Psoas muscle (tissue), 8 donors: ENCODE data around the gene JAG1. TPM values are rescaled to one million over a fixed set of nuclear protein-coding genes. Genes with fewer than 3 reads are reported as not detected.

Experiments
- ATAC-seq, 4 donors: fragments of 200-7000 bp; cut with Tn5 transposase; one replicate each; pipeline ENCODE4 v1.9.1; 2020; ENCODE audit warnings: moderate library complexity in 3 of 4, mild to moderate bottlenecking in 2 of 4
- DNase-seq, 2 donors: peaks; one replicate each; pipeline ENCODE4 v3.0.0-alpha.2; 2020
- H3K27ac ChIP-seq: fragments of 200-600 bp; one replicate; pipeline ENCODE4 v1.8.0; 2022
- H3K27me3 ChIP-seq, 3 donors: fragments of 200-600 bp in 1 of 3; one replicate each; pipeline versions ENCODE4 v1.6.1 to v1.8.0; 2013 to 2022; ENCODE audit warnings: low read length in 2 of 3, mild to moderate bottlenecking in 2 of 3, moderate library complexity in 1 of 3; ENCODE audit not compliant: insufficient read depth in 3 of 3
- H3K36me3 ChIP-seq, 2 donors: fragments of 200-600 bp in 1 of 2; one replicate each; pipeline versions ENCODE4 v1.6.1 to v1.8.0; 2013 to 2022; ENCODE audit warnings: low read depth in 1 of 2, mild to moderate bottlenecking in 1 of 2, moderate library complexity in 1 of 2; ENCODE audit not compliant: insufficient read depth in 1 of 2
- H3K4me1 ChIP-seq: fragments of 200-600 bp; one replicate; pipeline ENCODE4 v1.8.0; 2022
- H3K4me3 ChIP-seq: fragments of 200-600 bp; one replicate; pipeline ENCODE4 v1.8.0; 2022; ENCODE audit warnings: mild to moderate bottlenecking
- H3K9me3 ChIP-seq: fragments of 200-600 bp; one replicate; pipeline ENCODE4 v1.8.0; 2022
- WGBS, 3 donors: extraction: QIAGEN DNeasy Blood & Tissue Kit; methylation state at CpG; one replicate each; pipeline versions ENCODE4 v1.1.6 to v1.1.7; 2013; 5-methylcytosine and 5-hydroxymethylcytosine counted together
- intact Hi-C, 2 donors: fragments of 100-400 bp; cut with DNase I; formaldehyde crosslinking; loops; one replicate each; pipeline versions ENCODE4 v1.11.0 to v1.14.2; 2022
- polyA plus RNA-seq, 3 donors: library from polyadenylated mRNA; stranded (reverse); fragments of 200-250 nt; gene quantifications; one replicate each; pipeline ENCODE4 v1.2.3, GENCODE V29; 2013
- total RNA-seq, 4 donors: library from RNA; stranded (reverse); fragmentation: NEBNext Ultra II Directional in 2 of 4; extraction: Animal tissue kit (Norgen Biotek cat#: 25700) in 2 of 4; gene quantifications; one replicate each; pipeline versions ENCODE4 v1.2.1 to v1.2.4, GENCODE V29; 2021 to 2023
- TF ChIP-seq, protein P1 (sequence below): fragments of 200-600 bp; IDR thresholded peaks from one replicate; pipeline ENCODE4 v1.8.0; 2022; ENCODE audit warnings: antibody characterized with exemption
- donor health status: healthy with polysubstance abuse.
- donor health status: DM: no; HTN: no; CAD: no; lungs with moderate emphysema.
- donor health status: Bipolar disorder and iron deficiency.
- donor health status: healthy.
- donor health status: DM: yes; HTN: yes; CAD: no.
- donor health status: DM: no; HTN: no; CAD: no.
- donor health status: DM: no; HTN: no; CAD: no.
- donor health status: DM: yes; HTN: yes; CAD: no.

The JAG1 gene
- total and polyA plus RNA-seq, 7 donors: 5.4 to 35.4 (median 10.4) TPM

DNA sequence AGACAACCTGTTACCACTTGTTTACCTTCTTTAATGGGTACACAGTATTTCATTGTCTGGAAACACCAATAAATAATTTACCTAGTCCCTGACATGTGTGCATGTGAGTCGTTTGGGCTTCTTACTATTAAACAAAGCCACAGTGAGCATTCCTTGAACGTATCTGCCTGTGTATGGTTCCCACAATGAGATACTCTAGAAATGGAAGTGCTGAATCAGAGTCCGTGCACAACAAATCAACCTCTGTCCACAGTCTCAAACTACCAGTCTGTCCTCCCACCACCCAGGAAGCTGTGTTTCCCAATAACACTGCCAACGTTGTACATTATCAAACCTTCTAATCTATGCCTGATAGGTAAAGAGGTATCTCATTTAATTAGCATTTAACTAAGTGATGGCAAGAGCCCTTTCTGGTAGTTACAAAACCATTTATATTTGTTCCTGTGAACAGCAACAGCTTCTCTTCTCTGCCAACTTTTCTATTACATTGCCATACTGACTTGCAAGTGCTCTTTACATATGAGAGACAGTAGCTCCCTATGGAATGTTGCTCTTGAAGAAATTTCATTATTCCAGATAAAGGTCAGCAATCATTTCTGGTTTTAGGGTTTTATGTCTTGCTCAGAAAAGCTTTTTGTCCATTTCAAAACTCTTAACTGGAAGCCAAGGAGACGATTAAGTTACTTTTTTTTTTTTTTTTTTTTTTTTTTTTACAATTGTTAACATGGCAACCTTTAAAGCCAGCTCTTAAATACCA is 14.7 kb downstream of the JAG1 start:
- DNase-seq: no peak
- Histone ChIP-seq H3K36me3 (peaks cover 0 to 77% of the 10 kb centered on the region in 2 donors), H3K27me3 (no peaks in the 10 kb centered on the region), H3K9me3 (no peaks in the 10 kb centered on the region), H3K4me1 (peaks cover 59% of the 10 kb centered on the region), H3K27ac (peak overlapping the region; percentile 79), H3K4me3 (no peak overlapping the region)
- TF ChIP-seq, protein P1, sequence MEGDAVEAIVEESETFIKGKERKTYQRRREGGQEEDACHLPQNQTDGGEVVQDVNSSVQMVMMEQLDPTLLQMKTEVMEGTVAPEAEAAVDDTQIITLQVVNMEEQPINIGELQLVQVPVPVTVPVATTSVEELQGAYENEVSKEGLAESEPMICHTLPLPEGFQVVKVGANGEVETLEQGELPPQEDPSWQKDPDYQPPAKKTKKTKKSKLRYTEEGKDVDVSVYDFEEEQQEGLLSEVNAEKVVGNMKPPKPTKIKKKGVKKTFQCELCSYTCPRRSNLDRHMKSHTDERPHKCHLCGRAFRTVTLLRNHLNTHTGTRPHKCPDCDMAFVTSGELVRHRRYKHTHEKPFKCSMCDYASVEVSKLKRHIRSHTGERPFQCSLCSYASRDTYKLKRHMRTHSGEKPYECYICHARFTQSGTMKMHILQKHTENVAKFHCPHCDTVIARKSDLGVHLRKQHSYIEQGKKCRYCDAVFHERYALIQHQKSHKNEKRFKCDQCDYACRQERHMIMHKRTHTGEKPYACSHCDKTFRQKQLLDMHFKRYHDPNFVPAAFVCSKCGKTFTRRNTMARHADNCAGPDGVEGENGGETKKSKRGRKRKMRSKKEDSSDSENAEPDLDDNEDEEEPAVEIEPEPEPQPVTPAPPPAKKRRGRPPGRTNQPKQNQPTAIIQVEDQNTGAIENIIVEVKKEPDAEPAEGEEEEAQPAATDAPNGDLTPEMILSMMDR: no peak
- intact Hi-C loops: no loop called here
- WGBS, 3 donors: 42 to 69% (median 44%) methylated on average over 5 of the region's 5 CpGs
- ATAC-seq: no peak

DNA sequence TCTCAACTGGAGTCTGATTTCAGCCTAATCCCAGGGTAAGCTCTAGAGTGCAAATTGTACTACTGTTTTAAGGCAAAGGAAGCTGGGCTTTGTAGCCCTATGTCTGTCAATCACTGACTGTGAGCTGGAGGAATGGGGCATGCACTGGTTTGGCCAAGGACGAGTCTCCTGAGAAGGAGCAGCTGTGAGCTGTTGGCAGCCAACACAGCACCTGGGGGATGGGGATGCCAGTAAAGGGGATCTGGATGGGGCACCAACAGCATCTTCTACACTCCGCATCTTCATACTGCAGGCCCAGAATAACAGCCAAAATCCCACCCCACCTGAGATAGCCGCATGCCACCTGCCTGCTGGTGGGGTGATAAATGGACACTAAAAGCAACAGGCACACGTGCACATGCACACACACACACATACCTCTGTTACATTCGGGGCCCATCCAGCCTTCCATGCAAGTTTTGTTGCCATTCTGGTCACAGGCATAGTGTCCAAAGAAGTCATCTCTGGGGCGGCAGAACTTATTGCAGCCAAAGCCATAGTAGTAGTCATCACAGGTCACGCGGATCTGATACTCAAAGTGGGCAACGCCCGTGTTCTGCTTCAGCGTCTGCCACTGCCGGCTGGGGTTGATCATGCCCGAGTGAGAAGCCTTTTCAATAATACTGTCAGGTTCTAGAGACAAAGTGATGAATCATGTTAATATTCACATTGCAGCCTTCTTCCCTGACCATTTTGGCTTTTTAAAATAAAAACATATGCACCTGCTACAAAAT is 15.6 kb downstream of the JAG1 start:
- ATAC-seq (peak in 2 of 4 donors; percentile 17 to 20), DNase-seq (no peak)
- no peak overlapping the region for H3K4me3 ChIP-seq
- H3K27me3 ChIP-seq: no peaks in the 10 kb centered on the region
- peaks cover 66% of the 10 kb centered on the region for H3K4me1 ChIP-seq
- 64 to 86% (median 70%) methylated on average over 13 of the region's 13 CpGs for WGBS, 3 donors
- peak overlapping the region; percentile 36 for H3K27ac ChIP-seq
- TF ChIP-seq, protein P1: no peak
- peaks cover 0 to 69% of the 10 kb centered on the region in 2 donors for H3K36me3 ChIP-seq
- H3K9me3 ChIP-seq: no peaks in the 10 kb centered on the region
- intact Hi-C loops: no loop called here

DNA sequence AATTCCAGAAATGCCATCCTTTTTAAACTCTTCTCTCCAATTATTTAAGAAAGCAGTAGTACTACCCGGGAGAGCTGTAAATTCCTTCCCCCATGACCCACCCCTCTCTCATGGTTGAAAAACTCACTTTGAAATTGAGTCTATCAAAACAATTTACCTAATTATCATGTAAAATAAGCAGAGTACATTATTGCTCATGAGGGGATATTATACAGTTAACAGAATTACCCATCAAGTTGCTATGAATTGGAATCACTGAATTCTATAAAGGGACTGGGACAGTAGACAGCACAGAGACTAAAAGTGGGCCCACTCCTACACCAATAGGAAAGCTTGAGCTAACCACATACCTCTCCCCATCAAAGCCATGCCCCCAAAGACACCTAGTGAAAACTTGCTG is 16.3 kb downstream of the JAG1 start:
- Histone ChIP-seq H3K9me3 (no peaks in the 10 kb centered on the region), H3K36me3 (peaks cover 0 to 71% of the 10 kb centered on the region in 2 donors), H3K27ac (no peak overlapping the region), H3K27me3 (no peaks in the 10 kb centered on the region), H3K4me1 (peaks cover 68% of the 10 kb centered on the region), H3K4me3 (no peak overlapping the region)
- intact Hi-C loops: no loop called here
- DNase-seq (no peak), ATAC-seq (no peak)
- WGBS, 3 donors: 88 to 90% (median 89%) methylated on average over 1 of the region's 1 CpG
- TF ChIP-seq, protein P1: no peak

DNA sequence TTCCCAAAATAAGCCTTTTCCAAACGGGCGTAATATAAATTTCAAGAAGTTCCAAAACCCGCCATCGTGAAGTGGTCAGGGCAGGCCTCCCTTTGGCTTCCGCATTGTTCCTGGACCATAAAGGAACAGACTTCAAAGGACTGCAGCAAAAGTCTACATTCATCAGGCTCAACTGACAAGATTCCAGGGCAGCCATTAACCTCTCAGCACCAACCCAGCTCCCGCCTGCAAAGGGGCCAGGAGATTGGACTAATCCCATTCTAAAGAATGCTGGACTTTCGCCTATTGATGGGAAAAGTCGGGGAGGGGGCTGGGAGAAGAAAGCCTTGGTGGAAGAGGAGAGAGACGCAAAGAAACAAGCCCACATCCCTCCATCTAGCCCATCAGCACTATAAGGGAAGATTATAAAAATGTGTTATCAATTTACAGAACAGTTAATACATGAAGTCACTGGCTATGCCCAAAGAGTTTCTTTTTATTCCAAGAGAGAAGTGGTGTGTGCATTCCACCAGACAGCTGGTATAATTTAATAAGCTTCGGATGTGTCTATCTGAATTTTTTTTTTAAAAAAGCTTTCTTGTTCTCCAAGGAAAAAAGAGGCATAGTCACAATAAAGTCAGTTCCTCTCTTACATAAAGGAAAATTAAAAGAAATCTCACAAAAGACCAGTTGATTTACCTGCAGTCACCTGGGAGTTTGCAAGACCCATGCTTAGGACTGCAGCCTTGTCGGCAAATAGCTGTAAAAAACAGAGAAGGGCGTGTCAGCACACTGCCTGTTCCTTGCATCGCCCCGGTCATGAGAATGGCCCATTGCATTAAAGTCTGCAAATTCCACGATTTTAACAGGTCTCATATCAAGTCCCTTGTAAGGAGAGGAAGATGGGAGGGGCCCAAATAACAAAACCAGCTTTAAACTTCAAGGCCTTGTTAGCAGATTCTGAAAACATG is 17.8 kb downstream of the JAG1 start:
- no peak for DNase-seq
- TF ChIP-seq, protein P1: no peak
- no peaks in the 10 kb centered on the region for H3K9me3 ChIP-seq
- H3K36me3 ChIP-seq: peaks cover 0 to 69% of the 10 kb centered on the region in 2 donors
- WGBS, 3 donors: 71 to 75% (median 72%) methylated on average over 15 of the region's 15 CpGs
- H3K27ac ChIP-seq: no peak overlapping the region
- no peak for ATAC-seq
- intact Hi-C loops: no loop called here
- peaks cover 60% of the 10 kb centered on the region for H3K4me1 ChIP-seq
- H3K27me3 ChIP-seq: no peaks in the 10 kb centered on the region
- H3K4me3 ChIP-seq: no peak overlapping the region
